Measurements from ENCODE around the gene SLC37A1.

SLC37A1 gene

DNA sequence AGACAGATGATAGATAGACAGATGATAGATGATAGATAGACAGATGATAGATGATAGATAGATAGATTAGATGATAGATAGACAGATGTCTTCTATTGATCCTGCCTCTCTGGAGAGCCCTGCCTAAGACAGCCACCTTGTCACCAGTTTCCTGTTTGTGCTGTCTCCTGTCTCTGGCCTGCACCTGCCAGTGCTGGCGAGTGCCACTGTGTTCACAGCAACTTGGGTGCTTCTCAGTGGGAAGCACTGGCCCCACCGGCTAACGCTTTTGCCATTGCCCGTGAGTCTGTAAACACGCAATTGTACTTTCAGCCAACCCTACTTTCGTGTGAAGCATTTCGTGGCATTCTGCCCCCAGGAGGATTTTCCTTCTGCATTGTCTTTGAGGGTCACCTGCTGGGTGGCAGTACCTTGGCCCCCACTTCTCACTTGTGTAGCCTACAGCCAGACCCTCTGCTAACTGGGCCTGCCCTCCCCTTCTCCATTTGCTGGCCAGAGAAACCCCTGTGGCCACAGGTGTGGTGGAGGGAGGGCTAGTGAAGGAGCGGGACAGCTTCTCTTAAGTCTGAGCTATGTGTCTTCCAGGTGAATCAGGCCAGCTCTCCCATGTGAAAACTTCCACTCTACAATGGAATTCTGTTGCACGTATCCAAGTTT, 116.4 kb downstream of the SLC37A1 start:
- Histone ChIP-seq H3K4me3 (no peak overlapping the region), H3K27ac (no peak overlapping the region)
- TF ChIP-seq, protein P1, sequence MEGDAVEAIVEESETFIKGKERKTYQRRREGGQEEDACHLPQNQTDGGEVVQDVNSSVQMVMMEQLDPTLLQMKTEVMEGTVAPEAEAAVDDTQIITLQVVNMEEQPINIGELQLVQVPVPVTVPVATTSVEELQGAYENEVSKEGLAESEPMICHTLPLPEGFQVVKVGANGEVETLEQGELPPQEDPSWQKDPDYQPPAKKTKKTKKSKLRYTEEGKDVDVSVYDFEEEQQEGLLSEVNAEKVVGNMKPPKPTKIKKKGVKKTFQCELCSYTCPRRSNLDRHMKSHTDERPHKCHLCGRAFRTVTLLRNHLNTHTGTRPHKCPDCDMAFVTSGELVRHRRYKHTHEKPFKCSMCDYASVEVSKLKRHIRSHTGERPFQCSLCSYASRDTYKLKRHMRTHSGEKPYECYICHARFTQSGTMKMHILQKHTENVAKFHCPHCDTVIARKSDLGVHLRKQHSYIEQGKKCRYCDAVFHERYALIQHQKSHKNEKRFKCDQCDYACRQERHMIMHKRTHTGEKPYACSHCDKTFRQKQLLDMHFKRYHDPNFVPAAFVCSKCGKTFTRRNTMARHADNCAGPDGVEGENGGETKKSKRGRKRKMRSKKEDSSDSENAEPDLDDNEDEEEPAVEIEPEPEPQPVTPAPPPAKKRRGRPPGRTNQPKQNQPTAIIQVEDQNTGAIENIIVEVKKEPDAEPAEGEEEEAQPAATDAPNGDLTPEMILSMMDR (IDR thresholded peaks at IDR 0.05), result no peak
- no peak for DNase-seq (ENCODE audit: low spot score)

DNA sequence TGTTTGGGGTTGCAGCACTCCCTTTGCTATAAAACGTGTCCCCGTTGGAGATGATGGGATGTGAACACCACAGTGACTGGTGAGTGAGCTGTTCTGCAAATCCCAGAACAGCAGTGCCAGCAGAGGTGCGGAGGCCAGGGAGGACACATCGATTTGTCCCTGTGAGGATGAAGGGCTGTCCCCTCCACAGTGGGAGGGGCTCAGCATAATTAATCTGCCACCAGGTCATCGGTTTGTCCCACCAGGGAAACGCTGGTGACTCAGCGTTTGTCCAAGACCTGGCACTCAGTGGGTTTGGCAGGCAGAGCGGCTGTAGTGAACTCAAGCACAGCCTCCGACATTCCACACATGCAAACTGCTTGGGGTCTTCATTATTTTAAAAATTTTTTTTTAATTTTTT, 117.0 kb downstream of the SLC37A1 start:
- Histone ChIP-seq H3K27ac (no peak overlapping the region), H3K4me3 (no peak overlapping the region)
- TF ChIP-seq, protein P1 (IDR thresholded peaks at IDR 0.05), result no peak
- DNase-seq (ENCODE audit: low spot score), result no peak

All from coronary artery (tissue), 2 donors.